ENCODE results near the gene RNF157. TPM values are rescaled to one million over a fixed set of nuclear protein-coding genes. Genes with fewer than 3 reads are reported as not detected.

The RNF157 gene
- total RNA-seq (2021; ENCODE audit: unreplicated experiment): 4.0 TPM
- polyA plus RNA-seq (2012; ENCODE audit: insufficient read length): 5.6 TPM
- Bru-seq, nascent RNA: percentile 38 among the genes with signal in this experiment
- BruChase-seq, experiment 1, labeled RNA remaining after a 2-hour chase: percentile 38 among the genes with signal in this experiment
- BruChase-seq, experiment 2, labeled RNA remaining after a 6-hour chase: percentile 40 among the genes with signal in this experiment
- long read RNA-seq, partial matches to known transcripts: 1 of 6 reads
- long read RNA-seq, other reads (novel, unspliced or antisense): 5 of 6 reads

DNA sequence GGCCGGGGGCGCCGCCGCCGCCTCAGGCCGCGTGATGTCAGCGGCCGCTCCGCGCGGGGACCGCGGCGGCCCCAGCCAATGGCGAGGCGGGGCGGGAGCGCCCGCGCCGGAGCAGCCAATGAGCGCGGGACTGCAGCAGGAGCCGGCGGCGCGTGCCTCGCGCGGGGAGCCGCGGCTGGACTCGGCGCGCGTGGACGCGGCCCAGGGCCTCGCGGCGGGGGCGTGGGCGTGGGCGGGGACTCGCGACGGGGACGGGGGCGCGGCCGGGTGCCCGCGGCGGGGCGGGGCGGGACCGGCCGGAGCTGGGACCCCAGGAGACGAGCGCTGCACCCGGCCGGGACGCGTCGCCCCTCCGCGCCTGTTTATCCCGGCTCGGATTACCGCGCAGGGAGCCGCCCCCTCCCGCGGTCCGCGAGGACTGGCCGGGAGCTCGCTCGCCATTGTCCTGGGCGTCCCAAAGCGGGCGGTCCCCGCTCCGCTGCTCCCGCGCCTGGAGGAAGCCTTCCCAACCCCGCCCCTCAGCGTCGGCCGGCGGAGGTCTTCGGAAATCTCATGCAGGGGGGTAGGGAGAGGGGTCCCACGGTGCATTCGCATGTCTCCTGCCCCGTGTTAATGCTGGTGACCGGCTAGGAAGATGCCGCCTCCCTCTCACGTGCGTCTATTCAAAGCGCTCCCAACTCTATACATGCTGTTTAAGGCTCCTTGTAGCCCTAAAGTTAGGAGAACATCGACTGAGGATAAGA lies at the start of gene RNF157:
Gene RNF157 (minus strand): TSS at position 33 of the 743 bp plus-strand sequence. CDS start 253 bp downstream, outside the sequence.
- Histone ChIP-seq H3K36me3 (ENCODE audit: control insufficient read depth, insufficient read depth, low read length) (no peaks in the 10 kb centered on the region), H3K27ac (ENCODE audit: low read length) (peak within 1 kb of the TSS; percentile 67), H3K27me3 (ENCODE audit: control insufficient read depth, insufficient read depth, low read length) (peaks cover 14% of the 10 kb centered on the region), H3K4me3 (ENCODE audit: low read depth in 2 of 2, low read length in 2 of 2) (peak within 1 kb of the TSS; percentile 63 to 66), H3K4me1 (ENCODE audit: control insufficient read depth, insufficient read depth, low read length) (peaks cover 4% of the 10 kb centered on the region; the same call in 1 of the 2 replicates), H3K9me3 (ENCODE audit: control insufficient read depth, insufficient read depth, low read depth, low read length) (no peaks in the 10 kb centered on the region)
- no TSS peak for BruUV-seq (replicated peaks)
- CTCF ChIA-PET: no interaction called here
- POLR2A ChIA-PET: interaction anchor here (1.0 kb wide), 1 partner anchor 24 kb away, joined by 5 read pairs; the partner anchor contains the start of gene UBALD2
- intact Hi-C loops (cut with micrococcal nuclease; ENCODE audit: unreplicated experiment): no loop called here
- ATAC-seq: peak; percentile 94
- DNase-seq (ENCODE audit: low read depth, low spot score): no peak
- in situ Hi-C loops (cut with HindIII; ENCODE audit: low pct_unique_long_range_greater_than_20kb, low sequenced_read_pairs): no loop called here
- TF ChIP-seq SIN3A (IDR thresholded peaks at IDR 0.05; ENCODE audit: borderline replicate concordance, insufficient read depth, low read depth, low read length) (no peak), CTCF (IDR thresholded peaks at IDR 0.05) (no peak)

- TF ChIP-seq REST (IDR thresholded peaks at IDR 0.05; ENCODE audit: insufficient read depth in 1 of 2, low read depth in 2 of 2, low read length in 1 of 2) (no peak), TCF7L2 (IDR thresholded peaks at IDR 0.05; ENCODE audit: low read depth, low read length) (no peak), POLR2AphosphoS5 (IDR thresholded peaks at IDR 0.05; ENCODE audit: low read depth, low read length) (no peak), CTCF (IDR thresholded peaks at IDR 0.05) (no peak), SIN3A (IDR thresholded peaks at IDR 0.05; ENCODE audit: borderline replicate concordance, insufficient read depth, low read depth, low read length) (no peak)
- in situ Hi-C loops (cut with HindIII; ENCODE audit: low pct_unique_long_range_greater_than_20kb, low sequenced_read_pairs): no loop called here
- ChIA-PET CTCF (no interaction called here), POLR2A (interaction anchor here (1.1 kb wide), 1 partner anchor 17 kb away, joined by 3 read pairs; the partner anchor contains the start of gene UBALD2)
- Histone ChIP-seq H3K27ac (ENCODE audit: low read length) (no peak overlapping the region), H3K4me3 (ENCODE audit: low read depth in 2 of 2, low read length in 2 of 2) (no peak overlapping the region), H3K9me3 (ENCODE audit: control insufficient read depth, insufficient read depth, low read depth, low read length) (no peaks in the 10 kb centered on the region), H3K27me3 (ENCODE audit: control insufficient read depth, insufficient read depth, low read length) (no peaks in the 10 kb centered on the region), H3K36me3 (ENCODE audit: control insufficient read depth, insufficient read depth, low read length) (no peaks in the 10 kb centered on the region), H3K4me1 (ENCODE audit: control insufficient read depth, insufficient read depth, low read length) (peaks cover 2% of the 10 kb centered on the region; the same call in 1 of the 2 replicates)
- no peak for DNase-seq (ENCODE audit: low read depth, low spot score)
- intact Hi-C loops (cut with micrococcal nuclease; ENCODE audit: unreplicated experiment): no loop called here
- no peak for ATAC-seq
- BruUV-seq (replicated peaks): no TSS peak
Observed at GRCh38 chr17:76281573-76282371, 41.5 kb upstream of the RNF157 start.

All from Panc1 (cell line).